PFSK-1 (cell line): Measurements from ENCODE around the gene PSMA2.

Source experiments
- POLR2AphosphoS5 ChIP-seq: IDR thresholded peaks from 2 replicates; pipeline ENCODE4 v1.6.1; 2012; ENCODE audit warnings: low read depth, mild to moderate bottlenecking, control low read depth, low read length, moderate library complexity
- SIN3A ChIP-seq: IDR thresholded peaks from 2 replicates; pipeline ENCODE4 v1.6.1; 2012; ENCODE audit warnings: mild to moderate bottlenecking, low read length, moderate library complexity, borderline replicate concordance; ENCODE audit not compliant: insufficient read depth

- TF ChIP-seq POLR2AphosphoS5 (no peak), SIN3A (no peak)
Observed at GRCh38 chr7:42939457-42940240, 7.7 kb upstream of the PSMA2 start.
